Muscle of back (tissue), 10 donors: ENCODE data around the gene FAM210A. TPM values are rescaled to one million over a fixed set of nuclear protein-coding genes. Genes with fewer than 3 reads are reported as not detected.

Experiments used
- polyA plus RNA-seq, 10 donors: library from polyadenylated mRNA; unstranded; fragments of 120-200 nt; gene quantifications; one replicate each; pipeline ENCODE4 v1.2.1, GENCODE V29; 2013; ENCODE audit not compliant: insufficient read length in 10 of 10

Gene FAM210A
- polyA plus RNA-seq, 10 donors, result 20.7 to 32.1 (median 23.3) TPM

Other genes with a start within 250 kb of the FAM210A start
- gene RNMT, start 115 bp upstream of the FAM210A start, polyA plus RNA-seq, result 10 to 100 TPM; 29.5 to 44.3 (median 35.3) TPM
- 1 to 10 TPM in 8 of 10 donors, under 1 TPM in 2; 0.67 to 3.0 (median 1.4) TPM for gene MC5R, start 97.6 kb upstream of the FAM210A start, polyA plus RNA-seq
- gene MC2R, start 189.0 kb upstream of the FAM210A start, polyA plus RNA-seq, result under 1 TPM; 0.04 to 0.43 (median 0.21) TPM